Nephron progenitor cell (in vitro differentiated cells): ENCODE data around the gene SLC5A2.
"Not testable (repeated sequence)": the region's sequence is repeated elsewhere in the genome, so short reads cannot be mapped to it uniquely, and the experiment has no call there.

Source experiments
- DNase-seq: peaks from one replicate; pipeline ENCODE4 v3.0.0; 2021
- H3K27ac Mint-ChIP-seq: 2 replicates; pipeline ENCODE4 v1.8.0; 2021; ENCODE audit warnings: mild to moderate bottlenecking, moderate library complexity, mixed read lengths
- H3K27me3 Mint-ChIP-seq: 2 replicates; pipeline ENCODE4 v1.8.0; 2021; ENCODE audit warnings: mild to moderate bottlenecking, low read depth, mixed read lengths; ENCODE audit not compliant: poor library complexity
- H3K36me3 Mint-ChIP-seq: 2 replicates; pipeline ENCODE4 v1.8.0; 2021; ENCODE audit warnings: low read depth, mixed read lengths
- H3K4me1 Mint-ChIP-seq: 2 replicates; pipeline ENCODE4 v1.8.0; 2021; ENCODE audit warnings: mixed read lengths
- H3K4me3 Mint-ChIP-seq: 2 replicates; pipeline ENCODE4 v1.8.0; 2021; ENCODE audit warnings: mild to moderate bottlenecking, moderate library complexity, mixed read lengths
- H3K9me3 Mint-ChIP-seq: 2 replicates; pipeline ENCODE4 v1.8.0; 2021; ENCODE audit warnings: mild to moderate bottlenecking, moderate library complexity, mixed read lengths
- CTCF ChIP-seq: fragments of 200-600 bp; sonication (generic); IDR thresholded peaks from 2 replicates; pipeline ENCODE4 v1.5.0; 2021; ENCODE audit warnings: antibody characterized with exemption

The SLC5A2 gene

GRCh38 chr16:31483081-31483480 is at the start of gene SLC5A2:
Gene SLC5A2 (plus strand): TSS chr16:31483123. CDS start chr16:31483137, 14 bp downstream.
- H3K27me3 Mint-ChIP-seq: peaks cover 90% of the 10 kb centered on the region
- TF ChIP-seq CTCF: no peak
- H3K36me3 Mint-ChIP-seq: no peaks in the 10 kb centered on the region
- DNase-seq: no peak
- H3K9me3 Mint-ChIP-seq: no peaks in the 10 kb centered on the region
- no peak within 1 kb of the TSS for H3K27ac Mint-ChIP-seq
- H3K4me3 Mint-ChIP-seq: no peak within 1 kb of the TSS
- H3K4me1 Mint-ChIP-seq: peaks cover 16% of the 10 kb centered on the region

- no peaks in the 10 kb centered on the region for H3K36me3 Mint-ChIP-seq
- H3K27ac Mint-ChIP-seq: no peak overlapping the region
- no peak for DNase-seq
- peaks cover 6% of the 10 kb centered on the region for H3K27me3 Mint-ChIP-seq
- H3K9me3 Mint-ChIP-seq: no peaks in the 10 kb centered on the region
- peaks cover 15% of the 10 kb centered on the region for H3K4me1 Mint-ChIP-seq
- no peak overlapping the region for H3K4me3 Mint-ChIP-seq
- TF ChIP-seq CTCF: no peak
These were observed 47.3 kb upstream of the SLC5A2 start for GRCh38 chr16:31435341-31436220.

- DNase-seq: no peak
- Mint-ChIP-seq H3K27ac (no peak overlapping the region), H3K36me3 (no peaks in the 10 kb centered on the region), H3K4me3 (no peak overlapping the region), H3K27me3 (peaks cover under 1% of the 10 kb centered on the region), H3K4me1 (peaks cover 15% of the 10 kb centered on the region), H3K9me3 (no peaks in the 10 kb centered on the region)
- no peak for TF ChIP-seq CTCF
These were observed 46.5 kb upstream of the SLC5A2 start for GRCh38 chr16:31436221-31437045.

GRCh38 chr16:31438414-31438813 is 44.5 kb upstream of the SLC5A2 start:
- Mint-ChIP-seq H3K9me3 (no peaks in the 10 kb centered on the region), H3K27me3 (no peaks in the 10 kb centered on the region), H3K27ac (no peak overlapping the region), H3K36me3 (no peaks in the 10 kb centered on the region), H3K4me1 (peaks cover 21% of the 10 kb centered on the region), H3K4me3 (no peak overlapping the region)
- TF ChIP-seq CTCF: no peak
- DNase-seq: no peak

GRCh38 chr16:31439023-31439422 is 43.9 kb upstream of the SLC5A2 start:
- H3K27me3 Mint-ChIP-seq, H3K4me3 Mint-ChIP-seq, DNase-seq, H3K27ac Mint-ChIP-seq, H3K36me3 Mint-ChIP-seq, H3K9me3 Mint-ChIP-seq: not testable (repeated sequence)
- H3K4me1 Mint-ChIP-seq: peaks cover 15% of the 10 kb centered on the region

- Mint-ChIP-seq H3K4me1 (peaks cover 13% of the 10 kb centered on the region), H3K4me3 (no peak overlapping the region), H3K27me3 (peaks cover 1% of the 10 kb centered on the region), H3K9me3 (no peaks in the 10 kb centered on the region), H3K36me3 (no peaks in the 10 kb centered on the region), H3K27ac (no peak overlapping the region)
- DNase-seq: no peak
- no peak for TF ChIP-seq CTCF
These were observed 43.4 kb upstream of the SLC5A2 start for GRCh38 chr16:31439519-31439918.
